SJSA1 (cell line): ENCODE measurements around the gene PDCD7. TPM values are rescaled to one million over a fixed set of nuclear protein-coding genes. Genes with fewer than 3 reads are reported as not detected.
"Not testable (repeated sequence)": the region's sequence is repeated elsewhere in the genome, so short reads cannot be mapped to it uniquely, and the experiment has no call there.

Source experiments
- DNase-seq, 2 experiments: peaks; one replicate each; pipeline ENCODE4 v3.0.0-alpha.2; 2015 to 2020; ENCODE audit warnings: low spot score in 2 of 2, low read depth in 1 of 2
- H3K27ac ChIP-seq: fragments of 250-450 bp; sonication (Bioruptor Pico); 2 replicates; pipeline ENCODE4 v1.5.1; 2020; ENCODE audit warnings: mild to moderate bottlenecking, moderate library complexity
- H3K27me3 ChIP-seq: fragments of 250-450 bp; sonication (Bioruptor Pico); replicated peaks from 2 replicates; pipeline ENCODE4 v1.5.1; 2020; ENCODE audit warnings: mild to moderate bottlenecking, moderate library complexity
- H3K36me3 ChIP-seq: fragments of 250-450 bp; sonication (Bioruptor Pico); 2 replicates; pipeline ENCODE4 v1.5.1; 2020; ENCODE audit warnings: mild to moderate bottlenecking
- H3K4me1 ChIP-seq: fragments of 250-450 bp; sonication (Bioruptor Pico); replicated peaks from 2 replicates; pipeline ENCODE4 v1.6.1; 2021; ENCODE audit warnings: mild to moderate bottlenecking
- H3K4me3 ChIP-seq: fragments of 250-450 bp; sonication (Bioruptor Pico); 2 replicates; pipeline ENCODE4 v1.5.1; 2020; ENCODE audit warnings: mild to moderate bottlenecking
- H3K9me3 ChIP-seq: fragments of 250-450 bp; sonication (Bioruptor Pico); replicated peaks from 2 replicates; pipeline ENCODE4 v1.5.1; 2020; ENCODE audit warnings: mild to moderate bottlenecking
- total RNA-seq: library from RNA; depleted of rRNA; stranded (reverse); fragments of >200 nt; shearing (Covaris generic); gene quantifications from 2 replicates; pipeline ENCODE4 v1.2.3, GENCODE V29; 2014

PDCD7 gene
- total RNA-seq, 1 experiment from 2014 or later: 25.8 TPM

- H3K27me3 ChIP-seq: no peaks in the 10 kb centered on the region
- DNase-seq: peak in 1 of 2 experiments; percentile 49
Observed at GRCh38 chr15:65082303-65082953, 51.2 kb downstream of the PDCD7 start.

GRCh38 chr15:65081758-65082157 is 51.9 kb downstream of the PDCD7 start:
- no peaks in the 10 kb centered on the region for H3K27me3 ChIP-seq
- H3K9me3 ChIP-seq: no peaks in the 10 kb centered on the region
- no peak overlapping the region for H3K4me3 ChIP-seq
- H3K27ac ChIP-seq: no peak overlapping the region
- no peaks in the 10 kb centered on the region for H3K36me3 ChIP-seq
- DNase-seq: no peak
- H3K4me1 ChIP-seq: peaks cover 59% of the 10 kb centered on the region

More at GRCh38 chr15:65082303-65082953, 51.2 kb downstream of the PDCD7 start:
- Histone ChIP-seq H3K36me3 (no peaks in the 10 kb centered on the region), H3K9me3 (no peaks in the 10 kb centered on the region), H3K27ac (no peak overlapping the region; the same call in 1 of the 2 replicates), H3K4me3 (no peak overlapping the region), H3K4me1 (peaks cover 66% of the 10 kb centered on the region)

- no peaks in the 10 kb centered on the region for H3K9me3 ChIP-seq
- H3K27me3 ChIP-seq: no peaks in the 10 kb centered on the region
- H3K4me3 ChIP-seq: no peak overlapping the region
- H3K27ac ChIP-seq: no peak overlapping the region
- H3K36me3 ChIP-seq: no peaks in the 10 kb centered on the region
- H3K4me1 ChIP-seq: peaks cover 54% of the 10 kb centered on the region
- DNase-seq: no peak
Observed at GRCh38 chr15:65081270-65081669, 52.3 kb downstream of the PDCD7 start.

- no peaks in the 10 kb centered on the region for H3K36me3 ChIP-seq
- H3K4me1 ChIP-seq: peaks cover 37% of the 10 kb centered on the region
- H3K4me3 ChIP-seq: no peak overlapping the region
- no peaks in the 10 kb centered on the region for H3K9me3 ChIP-seq
- no peak for DNase-seq
- H3K27ac ChIP-seq: no peak overlapping the region
- no peaks in the 10 kb centered on the region for H3K27me3 ChIP-seq
Observed at GRCh38 chr15:65079580-65079979, 54.0 kb downstream of the PDCD7 start.

- H3K36me3 ChIP-seq: no peaks in the 10 kb centered on the region
- DNase-seq: no peak
- H3K27me3 ChIP-seq: no peaks in the 10 kb centered on the region
- no peak overlapping the region for H3K4me3 ChIP-seq
- H3K9me3 ChIP-seq: no peaks in the 10 kb centered on the region
- no peak overlapping the region for H3K27ac ChIP-seq
- H3K4me1 ChIP-seq: peaks cover 21% of the 10 kb centered on the region
Observed at GRCh38 chr15:65077981-65078352, 55.6 kb downstream of the PDCD7 start.

GRCh38 chr15:65077291-65077980 is 56.2 kb downstream of the PDCD7 start:
- H3K9me3 ChIP-seq: no peaks in the 10 kb centered on the region
- no peak for DNase-seq
- no peak overlapping the region for H3K27ac ChIP-seq
- H3K4me1 ChIP-seq: peaks cover 16% of the 10 kb centered on the region
- no peaks in the 10 kb centered on the region for H3K36me3 ChIP-seq
- H3K4me3 ChIP-seq: no peak overlapping the region
- H3K27me3 ChIP-seq: no peaks in the 10 kb centered on the region

- Histone ChIP-seq H3K36me3 (no peaks in the 10 kb centered on the region), H3K9me3 (no peaks in the 10 kb centered on the region), H3K27me3 (no peaks in the 10 kb centered on the region), H3K4me1 (peaks cover 16% of the 10 kb centered on the region), H3K27ac (no peak within 1 kb of the TSS), H3K4me3 (no peak within 1 kb of the TSS)
- DNase-seq: no peak
Observed at GRCh38 chr15:65076486-65077290, 56.9 kb downstream of the PDCD7 start, which contains the start of gene KBTBD13. Gene KBTBD13, plus strand, starts transcription at chr15:65076746. Its CDS starts 70 bp downstream, at chr15:65076816.

- H3K27ac ChIP-seq, H3K36me3 ChIP-seq, H3K4me3 ChIP-seq, H3K9me3 ChIP-seq, DNase-seq, H3K27me3 ChIP-seq: not testable (repeated sequence)
- peaks cover 16% of the 10 kb centered on the region for H3K4me1 ChIP-seq
Observed at GRCh38 chr15:65075607-65076395, 57.8 kb downstream of the PDCD7 start.

GRCh38 chr15:65074946-65075345 is 58.7 kb downstream of the PDCD7 start:
- H3K36me3 ChIP-seq, DNase-seq, H3K4me3 ChIP-seq, H3K27ac ChIP-seq, H3K27me3 ChIP-seq, H3K9me3 ChIP-seq: not testable (repeated sequence)
- peaks cover 23% of the 10 kb centered on the region for H3K4me1 ChIP-seq

GRCh38 chr15:65072617-65073016 is 61.0 kb downstream of the PDCD7 start:
- Histone ChIP-seq H3K4me3 (no peak overlapping the region), H3K27ac (no peak overlapping the region), H3K27me3 (no peaks in the 10 kb centered on the region), H3K4me1 (peaks cover 46% of the 10 kb centered on the region), H3K9me3 (no peaks in the 10 kb centered on the region), H3K36me3 (peaks cover 2% of the 10 kb centered on the region)
- no peak for DNase-seq

GRCh38 chr15:65072027-65072426 is 61.6 kb downstream of the PDCD7 start:
- no peaks in the 10 kb centered on the region for H3K27me3 ChIP-seq
- H3K9me3 ChIP-seq: no peaks in the 10 kb centered on the region
- H3K36me3 ChIP-seq: peaks cover 6% of the 10 kb centered on the region
- DNase-seq: no peak
- no peak overlapping the region for H3K27ac ChIP-seq
- H3K4me1 ChIP-seq: peaks cover 51% of the 10 kb centered on the region
- no peak overlapping the region for H3K4me3 ChIP-seq

GRCh38 chr15:65071381-65071811 is 62.2 kb downstream of the PDCD7 start:
- Histone ChIP-seq H3K4me3 (no peak overlapping the region), H3K27ac (no peak overlapping the region), H3K36me3 (peaks cover 6% of the 10 kb centered on the region), H3K27me3 (no peaks in the 10 kb centered on the region), H3K4me1 (peaks cover 55% of the 10 kb centered on the region), H3K9me3 (no peaks in the 10 kb centered on the region)
- DNase-seq: no peak

GRCh38 chr15:65069779-65070546 is 63.6 kb downstream of the PDCD7 start:
- Histone ChIP-seq H3K4me1 (peaks cover 68% of the 10 kb centered on the region), H3K27ac (no peak overlapping the region)

More at GRCh38 chr15:65069779-65070546, 63.6 kb downstream of the PDCD7 start:
- DNase-seq: no peak
- Histone ChIP-seq H3K9me3 (no peaks in the 10 kb centered on the region), H3K36me3 (peaks cover 15% of the 10 kb centered on the region), H3K4me3 (no peak overlapping the region), H3K27me3 (no peaks in the 10 kb centered on the region)
